ENCODE data around the gene ECEL1. TPM values are rescaled to one million over a fixed set of nuclear protein-coding genes. Genes with fewer than 3 reads are reported as not detected.
"Not testable (repeated sequence)": the region's sequence is repeated elsewhere in the genome, so short reads cannot be mapped to it uniquely, and the experiment has no call there.

The ECEL1 gene
- total and polyA plus RNA-seq, 2 donors (not counting 1 experiment from before 2014, with no cell fraction given): 0.47 TPM; not detected in 1

DNA sequence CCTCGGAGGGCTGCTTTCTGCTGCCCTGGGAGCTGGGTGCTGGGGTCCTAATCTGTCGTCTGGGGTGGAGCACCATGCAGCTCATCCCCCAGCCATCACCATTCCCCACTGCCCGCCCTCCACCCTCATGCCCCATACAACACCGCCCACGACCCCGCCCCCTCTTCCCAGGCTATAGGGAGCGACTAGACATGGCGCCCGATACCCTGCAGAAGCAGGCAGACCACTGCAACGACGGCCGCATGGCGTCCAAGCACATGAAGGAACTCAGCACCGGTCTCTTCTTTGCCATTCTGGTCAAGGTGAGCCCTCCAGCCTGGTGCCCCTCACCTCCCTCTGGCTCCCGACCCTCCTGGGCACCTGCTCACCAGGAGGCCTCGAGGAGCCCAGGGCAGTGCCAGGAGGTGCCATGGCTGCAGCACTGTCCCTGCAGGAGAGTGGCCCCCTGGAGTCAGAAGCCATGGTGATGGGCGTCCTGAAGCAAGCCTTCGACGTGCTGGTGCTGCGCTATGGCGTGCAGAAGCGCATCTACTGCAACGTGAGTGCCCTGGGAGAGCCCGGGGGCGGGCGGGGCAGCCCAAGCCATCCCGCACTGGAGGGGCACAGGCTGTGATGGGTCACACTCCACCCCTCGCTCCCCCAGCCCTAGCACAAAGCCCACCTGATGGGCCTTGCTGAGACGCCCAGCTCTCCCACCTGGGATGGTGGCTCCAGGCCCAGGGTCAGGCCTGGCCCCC, 42.3 kb downstream of the ECEL1 start:
- intact Hi-C loops (cut with micrococcal nuclease); H3K4me2 ChIP-seq (replicated peaks; ENCODE audit: low read depth, low read length, poor library complexity, severe bottlenecking); H3K9me3 ChIP-seq (ENCODE audit: control extremely low read depth in 1 of 3, control insufficient read depth in 2 of 3, insufficient read depth in 1 of 3, low read length in 2 of 3); ATAC-seq (ENCODE audit: low read depth); H3K27ac ChIP-seq (ENCODE audit: low read length in 2 of 2); H2AFZ ChIP-seq (ENCODE audit: insufficient read depth, low read depth, low read length, poor library complexity, severe bottlenecking); H3K4me1 Mint-ChIP-seq; H3K27me3 Mint-ChIP-seq; H3K4me3 ChIP-seq (ENCODE audit: control extremely low read depth in 1 of 5, extremely low read depth in 1 of 5, insufficient read depth in 1 of 5, low read depth in 2 of 5, low read length in 4 of 5); DNase-seq; H3K27ac Mint-ChIP-seq; H3K9me3 Mint-ChIP-seq (ENCODE audit: insufficient read depth); H3K4me3 Mint-ChIP-seq; H3K36me3 ChIP-seq (replicated peaks in 1 of 2; ENCODE audit: control extremely low read depth in 1 of 2, control insufficient read depth in 1 of 2, extremely low read depth in 1 of 2, insufficient read depth in 2 of 2, low read length in 1 of 2); H3K4me1 ChIP-seq (ENCODE audit: control insufficient read depth in 2 of 2, insufficient read depth in 2 of 2, low read length in 2 of 2); H3K27me3 ChIP-seq (replicated peaks in 1 of 4; ENCODE audit: control extremely low read depth in 1 of 4, control insufficient read depth in 3 of 4, insufficient read depth in 4 of 4, low read length in 3 of 4); H3K79me2 ChIP-seq (ENCODE audit: control insufficient read depth, insufficient read depth, low read length); H3K9ac ChIP-seq (ENCODE audit: low read length); H4K20me1 ChIP-seq (ENCODE audit: control insufficient read depth, insufficient read depth, low read length, poor library complexity, severe bottlenecking): not testable (repeated sequence)
- CTCF ChIA-PET: interaction anchor here (1.1 kb wide), 1 partner anchor 15 kb away, joined by 3 read pairs; no protein-coding TSS in a partner anchor
- WGBS (ENCODE audit: insufficient coverage): 86% methylated on average over 13 of the region's 29 CpGs
- POLR2A ChIA-PET: interaction anchor here (0.6 kb wide), 1 partner anchor 483 kb away, joined by 4 read pairs; no protein-coding TSS in a partner anchor

- Histone ChIP-seq H3K27ac (ENCODE audit: low read length in 2 of 2) (no peak overlapping the region), H2AFZ (ENCODE audit: insufficient read depth, low read depth, low read length, poor library complexity, severe bottlenecking) (no peak overlapping the region), H3K4me2 (replicated peaks; ENCODE audit: low read depth, low read length, poor library complexity, severe bottlenecking) (no peak overlapping the region), H3K9ac (ENCODE audit: low read length) (no peak overlapping the region), H3K27me3 (replicated peaks in 1 of 4; ENCODE audit: control extremely low read depth in 1 of 4, control insufficient read depth in 3 of 4, insufficient read depth in 4 of 4, low read length in 3 of 4) (no peaks in the 10 kb centered on the region), H3K79me2 (ENCODE audit: control insufficient read depth, insufficient read depth, low read length) (no peaks in the 10 kb centered on the region), H3K36me3 (replicated peaks in 1 of 2; ENCODE audit: control extremely low read depth in 1 of 2, control insufficient read depth in 1 of 2, extremely low read depth in 1 of 2, insufficient read depth in 2 of 2, low read length in 1 of 2) (no peaks in the 10 kb centered on the region), H3K4me3 (ENCODE audit: control extremely low read depth in 1 of 5, extremely low read depth in 1 of 5, insufficient read depth in 1 of 5, low read depth in 2 of 5, low read length in 4 of 5) (no peak overlapping the region), H4K20me1 (ENCODE audit: control insufficient read depth, insufficient read depth, low read length, poor library complexity, severe bottlenecking) (no peaks in the 10 kb centered on the region), H3K9me3 (ENCODE audit: control extremely low read depth in 1 of 3, control insufficient read depth in 2 of 3, insufficient read depth in 1 of 3, low read length in 2 of 3) (no peaks in the 10 kb centered on the region), H3K4me1 (ENCODE audit: control insufficient read depth in 2 of 2, insufficient read depth in 2 of 2, low read length in 2 of 2) (peaks cover 0 to 7% of the 10 kb centered on the region in 2 donors)
- H3K27ac Mint-ChIP-seq: no peak overlapping the region
- no peak overlapping the region for H3K4me3 Mint-ChIP-seq
- 77% methylated on average over 21 of the region's 21 CpGs for WGBS (ENCODE audit: insufficient coverage)
- TF ChIP-seq, protein P1, sequence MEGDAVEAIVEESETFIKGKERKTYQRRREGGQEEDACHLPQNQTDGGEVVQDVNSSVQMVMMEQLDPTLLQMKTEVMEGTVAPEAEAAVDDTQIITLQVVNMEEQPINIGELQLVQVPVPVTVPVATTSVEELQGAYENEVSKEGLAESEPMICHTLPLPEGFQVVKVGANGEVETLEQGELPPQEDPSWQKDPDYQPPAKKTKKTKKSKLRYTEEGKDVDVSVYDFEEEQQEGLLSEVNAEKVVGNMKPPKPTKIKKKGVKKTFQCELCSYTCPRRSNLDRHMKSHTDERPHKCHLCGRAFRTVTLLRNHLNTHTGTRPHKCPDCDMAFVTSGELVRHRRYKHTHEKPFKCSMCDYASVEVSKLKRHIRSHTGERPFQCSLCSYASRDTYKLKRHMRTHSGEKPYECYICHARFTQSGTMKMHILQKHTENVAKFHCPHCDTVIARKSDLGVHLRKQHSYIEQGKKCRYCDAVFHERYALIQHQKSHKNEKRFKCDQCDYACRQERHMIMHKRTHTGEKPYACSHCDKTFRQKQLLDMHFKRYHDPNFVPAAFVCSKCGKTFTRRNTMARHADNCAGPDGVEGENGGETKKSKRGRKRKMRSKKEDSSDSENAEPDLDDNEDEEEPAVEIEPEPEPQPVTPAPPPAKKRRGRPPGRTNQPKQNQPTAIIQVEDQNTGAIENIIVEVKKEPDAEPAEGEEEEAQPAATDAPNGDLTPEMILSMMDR (IDR thresholded peaks at IDR 0.05): peak; percentile 62
- no peak for TF ChIP-seq EZH2 (IDR thresholded peaks at IDR 0.05; ENCODE audit: borderline replicate concordance, insufficient read depth, low read depth, low read length, poor library complexity, severe bottlenecking)
- peaks cover 2% of the 10 kb centered on the region for H3K4me1 Mint-ChIP-seq
- ChIA-PET POLR2A (interaction anchor here (0.6 kb wide), 1 partner anchor 482 kb away, joined by 4 read pairs; no protein-coding TSS in a partner anchor), CTCF (interaction anchor here (0.8 to 1.1 kb wide), 2 partner anchors 15 to 538 kb away, joined by 3 to 5 read pairs; no protein-coding TSS in a partner anchor)
- H3K27me3 Mint-ChIP-seq: peaks cover 3% of the 10 kb centered on the region
- intact Hi-C loops (cut with micrococcal nuclease): no loop called here
- peak; percentile 31 for ATAC-seq (ENCODE audit: low read depth)
- peak; percentile 56 for DNase-seq
- no peaks in the 10 kb centered on the region for H3K9me3 Mint-ChIP-seq (ENCODE audit: insufficient read depth)
Observed at GRCh38 chr2:232444409-232445148, 43.1 kb downstream of the ECEL1 start.

DNA sequence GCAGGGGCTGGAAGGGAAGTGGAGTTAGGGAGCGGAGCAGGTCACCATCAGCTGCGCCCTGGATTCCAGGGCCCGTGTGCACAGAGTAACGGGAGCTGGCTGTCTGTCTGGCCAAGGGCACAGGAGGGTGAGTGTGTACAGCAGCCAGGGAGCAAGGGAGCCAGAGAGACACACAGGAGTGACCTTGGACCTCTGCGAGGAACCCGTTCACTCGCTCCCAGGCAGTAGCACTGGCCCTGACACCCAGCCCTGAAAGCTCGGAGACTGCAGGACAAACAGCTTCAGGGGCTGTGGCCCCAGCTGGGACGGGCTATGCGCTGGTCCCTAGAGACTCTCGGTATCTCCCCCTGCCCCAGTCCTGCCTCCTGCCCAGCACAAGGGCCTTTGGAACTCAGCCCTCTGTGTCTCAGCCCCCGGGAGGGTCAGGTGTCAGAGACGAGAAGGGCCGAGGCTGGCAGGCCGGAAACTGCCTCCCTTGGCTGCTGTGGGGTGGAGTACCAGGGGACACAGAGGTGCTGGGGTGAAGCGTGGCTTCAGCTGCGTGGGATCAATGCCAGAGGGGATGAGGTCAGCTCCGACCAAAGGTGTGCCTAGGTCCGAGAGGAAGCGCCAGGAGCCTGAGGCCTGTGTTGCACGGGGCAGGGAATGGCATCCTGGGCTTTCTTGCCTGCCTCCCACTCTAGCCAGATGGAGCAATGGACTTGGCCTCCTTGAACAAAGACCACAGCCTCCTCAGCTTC, 43.8 kb downstream of the ECEL1 start:
- H3K27ac ChIP-seq (ENCODE audit: low read length in 2 of 2); H3K4me2 ChIP-seq (replicated peaks; ENCODE audit: low read depth, low read length, poor library complexity, severe bottlenecking); H3K27me3 ChIP-seq (replicated peaks in 1 of 4; ENCODE audit: control extremely low read depth in 1 of 4, control insufficient read depth in 3 of 4, insufficient read depth in 4 of 4, low read length in 3 of 4); H3K4me3 Mint-ChIP-seq; H3K36me3 ChIP-seq (replicated peaks in 1 of 2; ENCODE audit: control extremely low read depth in 1 of 2, control insufficient read depth in 1 of 2, extremely low read depth in 1 of 2, insufficient read depth in 2 of 2, low read length in 1 of 2); H2AFZ ChIP-seq (ENCODE audit: insufficient read depth, low read depth, low read length, poor library complexity, severe bottlenecking); ATAC-seq (ENCODE audit: low read depth); H3K79me2 ChIP-seq (ENCODE audit: control insufficient read depth, insufficient read depth, low read length); H3K27me3 Mint-ChIP-seq; H3K4me1 Mint-ChIP-seq; H4K20me1 ChIP-seq (ENCODE audit: control insufficient read depth, insufficient read depth, low read length, poor library complexity, severe bottlenecking); H3K4me1 ChIP-seq (ENCODE audit: control insufficient read depth in 2 of 2, insufficient read depth in 2 of 2, low read length in 2 of 2); H3K9me3 Mint-ChIP-seq (ENCODE audit: insufficient read depth); H3K9ac ChIP-seq (ENCODE audit: low read length); H3K9me3 ChIP-seq (ENCODE audit: control extremely low read depth in 1 of 3, control insufficient read depth in 2 of 3, insufficient read depth in 1 of 3, low read length in 2 of 3); intact Hi-C loops (cut with micrococcal nuclease); POLR2A ChIA-PET; H3K27ac Mint-ChIP-seq; H3K4me3 ChIP-seq (ENCODE audit: control extremely low read depth in 1 of 5, extremely low read depth in 1 of 5, insufficient read depth in 1 of 5, low read depth in 2 of 5, low read length in 4 of 5); DNase-seq: not testable (repeated sequence)
- WGBS (ENCODE audit: insufficient coverage): 84% methylated on average over 13 of the region's 21 CpGs
- CTCF ChIA-PET: interaction anchor here (0.8 to 1.1 kb wide), 2 partner anchors 14 to 537 kb away, joined by 3 to 5 read pairs; no protein-coding TSS in a partner anchor

All from B cell (primary cell).